Esophagus squamous epithelium (tissue), 5 donors: ENCODE data around the gene ADCY5. TPM values are rescaled to one million over a fixed set of nuclear protein-coding genes. Genes with fewer than 3 reads are reported as not detected.

Source experiments
- DNase-seq: peaks from one replicate; lab custom pipeline; 2025; lab: John Stamatoyannopoulos, UW
- H3K27ac ChIP-seq, 4 donors: fragments of 200-600 bp; sonication (generic); one replicate each; pipeline ENCODE4 v1.5.1; 2016 to 2019; ENCODE audit warnings: mild to moderate bottlenecking in 1 of 4
- H3K27me3 ChIP-seq, 4 donors: fragments of 200-600 bp; sonication (generic); 1 replicate in 3 of 4; 2 replicates in 1 of 4; pipeline versions ENCODE4 v1.5.1 to v1.6.0; 2017 to 2021; ENCODE audit warnings: antibody characterized with exemption in 1 of 4
- H3K36me3 ChIP-seq, 3 donors: fragments of 200-600 bp; sonication (generic); one replicate each; pipeline ENCODE4 v1.5.1; 2016 to 2019
- H3K4me1 ChIP-seq, 3 donors: fragments of 200-600 bp; sonication (generic); one replicate each; pipeline ENCODE4 v1.5.1; 2017 to 2019
- H3K4me3 ChIP-seq, 4 donors: fragments of 200-600 bp; sonication (generic); 1 replicate in 3 of 4; 2 replicates in 1 of 4; pipeline ENCODE4 v1.5.1; 2016 to 2019; ENCODE audit warnings: mild to moderate bottlenecking in 2 of 4, moderate library complexity in 1 of 4
- H3K9me3 ChIP-seq, 3 donors: fragments of 200-600 bp; sonication (generic); one replicate each; pipeline ENCODE4 v1.5.1; 2016 to 2019
- CTCF ChIP-seq, 6 experiments: fragments of 450-650 bp in 4 of 6; fragments of 200-600 bp in 2 of 6; sonication (generic) in 2 of 6; IDR thresholded peaks; one replicate each; pipeline ENCODE4 v1.5.1; 2016 to 2019; ENCODE audit warnings: antibody characterized with exemption in 6 of 6, mild to moderate bottlenecking in 4 of 6, moderate library complexity in 4 of 6
- POLR2A ChIP-seq, 4 donors: fragments of 450-650 bp; IDR thresholded peaks; one replicate each; pipeline ENCODE4 v1.6.1; 2017; ENCODE audit warnings: antibody characterized with exemption in 4 of 4, mild to moderate bottlenecking in 4 of 4, moderate library complexity in 3 of 4
- WGBS, 2 donors: methylation state at CpG; one replicate each; pipeline ENCODE4 v1.1.5; 2018; 5-methylcytosine and 5-hydroxymethylcytosine counted together
- intact Hi-C: fragments of 100-400 bp; cut with DNase I; formaldehyde crosslinking; loops from one replicate; pipeline ENCODE4 v1.15.0; 2022
- total RNA-seq, 4 donors: library from RNA; depleted of rRNA; stranded (reverse); fragments of >200 nt; gene quantifications; one replicate each; pipeline ENCODE4 v1.1.0, GENCODE V29; 2016
- donor health status: DM: yes; HTN: yes; CAD: no.

ADCY5 gene
- total RNA-seq, 4 donors from 2014 or later = 0.72 to 17.4 (median 5.3) TPM

DNA sequence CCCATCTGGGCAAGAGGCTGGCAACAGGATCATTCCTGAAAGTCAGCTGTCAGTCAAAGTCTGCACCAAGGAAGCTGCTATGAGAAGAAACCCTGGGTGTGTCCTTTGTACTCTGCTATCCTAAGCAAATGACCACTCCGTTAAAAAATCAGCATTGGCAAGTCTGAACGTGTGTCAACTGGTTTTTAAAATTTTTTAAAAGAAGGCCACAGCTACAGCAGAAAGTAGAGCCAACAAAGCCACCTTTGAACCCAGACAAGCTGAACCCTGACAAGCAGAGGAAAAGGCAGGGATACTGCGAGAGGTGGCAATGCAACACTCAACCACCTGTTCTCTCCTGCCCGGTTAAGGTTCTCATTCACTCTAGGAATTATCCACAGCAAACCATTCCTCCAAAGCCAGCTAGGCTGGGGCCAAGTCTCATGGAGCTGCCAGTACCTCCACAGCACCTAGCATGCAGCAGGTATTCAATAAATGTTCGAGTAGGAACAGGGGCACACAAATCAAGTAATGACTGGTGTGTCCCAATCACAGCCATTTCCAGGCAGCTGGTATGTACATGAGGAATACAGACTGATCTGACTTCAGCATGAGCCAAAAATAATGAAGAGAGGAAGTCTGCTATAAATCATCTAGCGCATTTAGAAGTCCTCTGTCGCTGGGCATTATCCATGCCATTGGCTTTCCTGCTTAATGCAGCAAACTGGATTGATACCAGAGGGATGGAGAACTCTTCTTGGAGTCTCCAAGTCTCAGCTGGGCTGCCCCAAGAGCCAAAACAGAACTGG lies 76.0 kb downstream of the ADCY5 start:
- intact Hi-C loops = no loop called here
- H3K4me1 ChIP-seq = peaks cover 0 to 54% (median 19%) of the 10 kb centered on the region in 3 donors
- no peak overlapping the region for H3K4me3 ChIP-seq
- no peak for DNase-seq
- no peak for TF ChIP-seq POLR2A (IDR thresholded peaks at IDR 0.05)
- TF ChIP-seq CTCF (IDR thresholded peaks at IDR 0.05) = no peak
- H3K36me3 ChIP-seq = no peaks in the 10 kb centered on the region
- H3K27ac ChIP-seq = peak overlapping the region; percentile 13 to 76 (median 64)
- WGBS, 2 donors = 51 to 61% methylated on average over 6 to 7 of the region's 7 CpGs
- no peaks in the 10 kb centered on the region for H3K9me3 ChIP-seq
- no peaks in the 10 kb centered on the region for H3K27me3 ChIP-seq

GRCh38 chr3:123371859-123372685 lies 76.8 kb downstream of the ADCY5 start:
- peaks cover 0 to 50% (median 17%) of the 10 kb centered on the region in 3 donors for H3K4me1 ChIP-seq
- H3K27ac ChIP-seq = peak overlapping the region; percentile 13 to 76 (median 64)
- 52 to 92% methylated on average over 2 to 3 of the region's 6 CpGs for WGBS, 2 donors

GRCh38 chr3:123371426-123371825 lies 77.5 kb downstream of the ADCY5 start:
- Histone ChIP-seq H3K27ac (peak overlapping the region in 3 of 4 donors; percentile 53 to 76 (median 75)), H3K4me1 (peaks cover 0 to 43% (median 15%) of the 10 kb centered on the region in 3 donors), H3K36me3 (no peaks in the 10 kb centered on the region), H3K4me3 (no peak overlapping the region), H3K27me3 (no peaks in the 10 kb centered on the region), H3K9me3 (no peaks in the 10 kb centered on the region)
- TF ChIP-seq CTCF (IDR thresholded peaks at IDR 0.05) (no peak), POLR2A (IDR thresholded peaks at IDR 0.05) (no peak)
- intact Hi-C loops = no loop called here
- DNase-seq = no peak
- 73 to 81% methylated on average over 3 to 10 of the region's 10 CpGs for WGBS, 2 donors

More at GRCh38 chr3:123371859-123372685, 76.8 kb downstream of the ADCY5 start:
- Histone ChIP-seq H3K9me3 (no peaks in the 10 kb centered on the region), H3K27me3 (no peaks in the 10 kb centered on the region), H3K4me3 (no peak overlapping the region), H3K36me3 (no peaks in the 10 kb centered on the region)
- intact Hi-C loops = no loop called here
- no peak for DNase-seq
- TF ChIP-seq CTCF (IDR thresholded peaks at IDR 0.05) (no peak), POLR2A (IDR thresholded peaks at IDR 0.05) (no peak)

DNA sequence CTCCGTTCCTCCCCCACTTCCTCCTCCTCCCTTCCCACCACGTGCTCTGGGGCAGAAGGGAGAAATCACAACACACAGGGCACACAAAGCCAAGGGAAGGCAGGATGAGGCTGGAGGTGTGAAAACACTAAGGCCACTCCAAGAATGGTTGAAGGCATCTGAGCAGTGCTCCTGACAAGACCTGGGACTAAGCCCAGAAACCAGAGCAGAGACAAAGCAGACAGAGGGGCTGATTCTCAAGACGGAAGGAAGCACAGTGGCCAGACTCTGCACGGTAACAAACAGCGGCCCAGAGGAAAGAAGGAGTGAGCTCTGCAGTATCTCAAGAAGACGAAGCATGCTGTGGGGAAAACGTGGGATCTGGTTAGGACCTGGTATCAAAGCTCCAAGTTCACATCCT lies 78.1 kb downstream of the ADCY5 start:
- no peaks in the 10 kb centered on the region for H3K27me3 ChIP-seq
- intact Hi-C loops = no loop called here
- H3K36me3 ChIP-seq = no peaks in the 10 kb centered on the region
- no peaks in the 10 kb centered on the region for H3K9me3 ChIP-seq
- 64 to 80% methylated on average over 5 to 6 of the region's 7 CpGs for WGBS, 2 donors
- no peak for DNase-seq
- H3K27ac ChIP-seq = peak overlapping the region in 2 of 4 donors; percentile 14 to 75
- H3K4me1 ChIP-seq = peaks cover 0 to 38% (median 15%) of the 10 kb centered on the region in 3 donors
- TF ChIP-seq CTCF (IDR thresholded peaks at IDR 0.05) = no peak
- no peak for TF ChIP-seq POLR2A (IDR thresholded peaks at IDR 0.05)
- no peak overlapping the region for H3K4me3 ChIP-seq
